GM21515 (cell line): ENCODE data around the gene RNF169.
"Not testable (repeated sequence)": the region's sequence is repeated elsewhere in the genome, so short reads cannot be mapped to it uniquely, and the experiment has no call there.

Source experiments
- ATAC-seq: cut with Tn5 transposase; IDR thresholded peaks from one replicate; pipeline ENCODE4 v1.9.1; 2021; ENCODE audit not compliant: unreplicated experiment

RNF169 gene

GRCh38 chr11:74729397-74729796 is 19.3 kb upstream of the RNF169 start:
- no peak for ATAC-seq

- ATAC-seq = no peak
These were observed 17.9 kb upstream of the RNF169 start for GRCh38 chr11:74730571-74731260.

GRCh38 chr11:74731301-74732094 is 17.2 kb upstream of the RNF169 start, which contains the start of gene CHRDL2:
Gene CHRDL2 (minus strand): TSS chr11:74731426. CDS start chr11:74730888, 538 bp downstream.
- no peak for ATAC-seq

GRCh38 chr11:74734559-74734925 is 14.1 kb upstream of the RNF169 start:
- ATAC-seq = no peak

GRCh38 chr11:74735365-74735928 is 13.2 kb upstream of the RNF169 start:
- no peak for ATAC-seq

- no peak for ATAC-seq
These were observed 12.6 kb upstream of the RNF169 start for GRCh38 chr11:74736031-74736430.

- no peak for ATAC-seq
These were observed 8.9 kb upstream of the RNF169 start for GRCh38 chr11:74739546-74740270.

- ATAC-seq = no peak
These were observed 6.6 kb upstream of the RNF169 start for GRCh38 chr11:74742070-74742469.

- no peak for ATAC-seq
These were observed 5.0 kb upstream of the RNF169 start for GRCh38 chr11:74743640-74744039.

- no peak for ATAC-seq
These were observed 4.4 kb upstream of the RNF169 start for GRCh38 chr11:74744277-74744676.

GRCh38 chr11:74746868-74747267 is 1.8 kb upstream of the RNF169 start:
- ATAC-seq = no peak

- ATAC-seq = peak; percentile 55
These were observed 697 bp downstream of the RNF169 start for GRCh38 chr11:74749127-74749964.

- no peak for ATAC-seq
These were observed 1.3 kb downstream of the RNF169 start for GRCh38 chr11:74749965-74750296.

GRCh38 chr11:74750598-74750997 is 1.9 kb downstream of the RNF169 start:
- not testable (repeated sequence) for ATAC-seq

- no peak for ATAC-seq
These were observed 2.7 kb downstream of the RNF169 start for GRCh38 chr11:74751303-74751702.

GRCh38 chr11:74754507-74755252 is 6.0 kb downstream of the RNF169 start:
- ATAC-seq = no peak

GRCh38 chr11:74755395-74755995 is 6.8 kb downstream of the RNF169 start:
- ATAC-seq = no peak

- no peak for ATAC-seq
These were observed 7.9 kb downstream of the RNF169 start for GRCh38 chr11:74756571-74756970.

- ATAC-seq = no peak
These were observed 18.3 kb downstream of the RNF169 start for GRCh38 chr11:74766905-74767304.
